Mammary epithelial cell (primary cell): ENCODE data around the gene C1orf159.

ENCODE experiments used
- EZH2 ChIP-seq: IDR thresholded peaks from 2 replicates; pipeline ENCODE4 v1.6.1; 2012; ENCODE audit warnings: low read length, inconsistent platforms, borderline replicate concordance
- TF ChIP-seq, protein P1 (sequence below), 2 donors: IDR thresholded peaks in 1 of 2; conservative IDR thresholded peaks in 1 of 2; 2 replicates each; pipeline ENCODE4 v1.5.1; 2011 to 2012; ENCODE audit warnings: inconsistent platforms in 2 of 2, low read length in 2 of 2, mild to moderate bottlenecking in 2 of 2, control low read depth in 1 of 2, low read depth in 1 of 2; ENCODE audit not compliant: insufficient read depth in 1 of 2; ENCODE audit errors: extremely low read depth in 1 of 2

DNA sequence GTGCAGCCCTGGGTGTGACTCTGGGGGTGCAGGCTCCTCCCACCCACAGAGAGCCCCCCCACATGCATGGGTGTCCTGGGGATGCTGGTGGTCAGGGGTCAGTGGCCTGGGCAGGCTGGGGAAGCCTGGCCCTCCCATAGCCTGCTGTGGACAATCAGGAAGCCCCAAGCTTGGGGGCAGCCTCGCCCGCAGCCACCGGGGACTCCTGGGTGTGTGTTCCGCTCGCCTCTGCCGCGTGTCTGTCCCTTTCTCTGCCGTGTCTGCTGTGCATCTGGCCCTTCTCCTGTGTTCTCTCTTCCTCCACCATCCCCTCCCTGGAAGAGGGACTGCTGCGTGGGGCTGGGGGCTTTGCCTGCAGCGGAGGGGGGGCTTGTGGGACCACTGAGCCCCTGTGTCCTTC lies 73.1 kb downstream of the C1orf159 start:
- TF ChIP-seq, protein P1, sequence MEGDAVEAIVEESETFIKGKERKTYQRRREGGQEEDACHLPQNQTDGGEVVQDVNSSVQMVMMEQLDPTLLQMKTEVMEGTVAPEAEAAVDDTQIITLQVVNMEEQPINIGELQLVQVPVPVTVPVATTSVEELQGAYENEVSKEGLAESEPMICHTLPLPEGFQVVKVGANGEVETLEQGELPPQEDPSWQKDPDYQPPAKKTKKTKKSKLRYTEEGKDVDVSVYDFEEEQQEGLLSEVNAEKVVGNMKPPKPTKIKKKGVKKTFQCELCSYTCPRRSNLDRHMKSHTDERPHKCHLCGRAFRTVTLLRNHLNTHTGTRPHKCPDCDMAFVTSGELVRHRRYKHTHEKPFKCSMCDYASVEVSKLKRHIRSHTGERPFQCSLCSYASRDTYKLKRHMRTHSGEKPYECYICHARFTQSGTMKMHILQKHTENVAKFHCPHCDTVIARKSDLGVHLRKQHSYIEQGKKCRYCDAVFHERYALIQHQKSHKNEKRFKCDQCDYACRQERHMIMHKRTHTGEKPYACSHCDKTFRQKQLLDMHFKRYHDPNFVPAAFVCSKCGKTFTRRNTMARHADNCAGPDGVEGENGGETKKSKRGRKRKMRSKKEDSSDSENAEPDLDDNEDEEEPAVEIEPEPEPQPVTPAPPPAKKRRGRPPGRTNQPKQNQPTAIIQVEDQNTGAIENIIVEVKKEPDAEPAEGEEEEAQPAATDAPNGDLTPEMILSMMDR (conservative IDR thresholded peaks at IDR 0.05 in 1 of 2, IDR thresholded peaks at IDR 0.05 in 1 of 2; ENCODE audit: extremely low read depth in 1 of 2, insufficient read depth in 1 of 2, low read depth in 1 of 2, low read length in 2 of 2): no peak
- no peak for TF ChIP-seq EZH2
